Stimulated activated CD8-positive, alpha-beta memory T cell treated with anti-CD3 and anti-CD28 coated beads, Interleukin-7, amount 100 ng/mL, for 1 hour (primary cell): ENCODE measurements around the gene MUC20.
"Not testable (repeated sequence)": the region's sequence is repeated elsewhere in the genome, so short reads cannot be mapped to it uniquely, and the experiment has no call there.

ENCODE experiments used
- DNase-seq, 2 donors: peaks; one replicate each; pipeline ENCODE4 v3.0.0-alpha.2; 2020; ENCODE audit warnings: low read depth in 2 of 2

The MUC20 gene

DNA sequence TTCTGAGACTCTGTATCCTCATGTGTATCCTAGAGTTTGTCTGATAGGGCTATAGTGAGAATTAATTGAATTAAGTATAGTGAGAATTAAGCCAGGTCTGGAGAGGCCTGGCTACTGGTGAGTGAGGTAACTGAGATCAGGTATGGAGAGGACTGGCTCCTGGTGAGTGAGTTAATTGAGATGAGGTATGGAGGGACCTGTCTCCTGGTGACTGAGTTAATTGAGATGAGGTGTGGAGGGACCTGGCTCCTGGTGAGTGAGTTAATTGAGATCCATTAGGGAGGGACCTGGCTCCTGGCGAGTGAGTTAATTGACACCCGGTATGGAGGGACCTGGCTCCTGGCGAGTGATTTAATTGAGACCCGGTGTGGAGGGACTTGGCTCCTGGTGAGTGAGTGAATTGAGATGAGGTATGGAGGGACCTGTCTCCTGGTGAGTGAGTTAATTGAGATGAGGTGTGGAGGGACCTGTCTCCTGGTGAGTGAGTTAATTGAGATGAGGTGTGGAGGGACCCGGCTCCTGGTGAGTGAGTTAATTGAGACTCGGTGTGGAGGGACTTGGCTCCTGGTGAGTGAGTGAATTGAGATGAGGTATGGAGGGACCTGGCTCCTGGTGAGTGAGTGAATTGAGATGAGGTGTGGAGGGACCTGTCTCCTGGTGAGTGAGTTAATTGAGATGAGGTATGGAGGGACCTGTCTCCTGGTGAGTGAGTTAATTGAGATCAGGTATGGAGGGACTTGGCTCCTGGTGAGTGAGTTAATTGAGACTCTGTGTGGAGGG lies 10.5 kb upstream of the MUC20 start:
- not testable (repeated sequence) for DNase-seq

DNA sequence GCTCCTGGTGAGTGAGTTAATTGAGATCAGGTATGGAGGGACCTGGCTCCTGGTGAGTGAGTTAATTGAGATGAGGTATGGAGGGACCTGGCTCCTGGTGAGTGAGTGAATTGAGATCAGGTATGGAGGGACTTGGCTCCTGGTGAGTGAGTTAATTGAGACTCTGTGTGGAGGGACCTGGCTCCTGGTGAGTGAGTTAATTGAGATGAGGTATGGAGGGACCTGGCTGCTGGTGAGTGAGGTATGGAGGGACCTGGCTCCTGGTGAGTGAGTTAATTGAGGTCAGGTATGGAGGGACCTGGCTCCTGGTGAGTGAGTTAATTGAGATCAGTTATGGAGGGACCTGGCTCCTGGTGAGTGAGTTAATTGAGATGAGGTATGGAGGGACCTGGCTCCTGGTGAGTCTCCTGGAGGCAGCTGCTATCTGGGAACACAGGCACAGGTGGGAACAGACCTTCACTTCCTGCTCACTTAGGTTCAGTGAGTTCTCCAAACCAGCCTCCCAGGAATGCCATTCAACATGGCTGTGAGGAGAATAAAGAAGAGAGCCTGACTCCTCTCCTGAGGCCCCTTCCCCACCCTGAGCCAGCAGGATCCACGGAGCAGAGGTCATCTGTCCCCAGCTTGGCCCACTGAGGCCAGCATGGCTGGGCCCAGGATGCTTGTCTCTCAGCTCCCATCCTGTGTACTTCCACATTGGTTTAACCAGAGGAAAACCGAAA lies 9.5 kb upstream of the MUC20 start:
- DNase-seq = not testable (repeated sequence)

DNA sequence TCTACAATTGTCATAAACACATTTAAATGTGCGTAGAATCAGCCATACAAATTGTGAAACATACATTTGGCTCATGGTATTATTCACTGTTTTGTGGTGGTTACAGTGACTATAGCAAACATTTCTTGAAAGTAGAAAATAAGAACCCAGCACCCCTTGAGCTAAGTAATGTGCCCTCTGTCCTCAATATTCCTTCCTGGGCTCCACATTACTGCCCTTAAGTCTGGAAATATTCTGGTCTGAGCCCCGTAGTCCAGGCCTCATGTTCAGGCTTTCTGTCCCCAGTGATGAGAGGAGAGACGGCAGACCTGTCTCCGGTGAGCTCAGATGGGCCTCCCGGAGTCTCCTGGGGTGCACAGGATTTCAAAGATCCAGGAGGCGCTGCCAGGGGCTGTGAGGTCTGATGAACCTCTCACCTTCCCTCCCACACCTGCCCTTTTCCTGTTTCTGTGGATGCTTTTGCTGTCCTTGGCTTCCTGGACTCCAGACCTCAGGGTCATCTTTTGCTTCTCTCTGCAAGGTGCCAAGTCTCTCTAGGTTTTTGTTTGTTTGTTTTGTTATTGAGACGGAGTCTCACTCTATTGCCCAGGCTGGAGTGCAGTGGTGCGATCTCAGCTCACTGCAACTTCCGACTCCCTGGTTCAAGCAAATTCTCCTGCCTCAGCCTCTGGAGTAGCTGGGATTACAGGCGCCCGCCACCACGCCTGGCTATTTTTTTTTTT lies 8.8 kb upstream of the MUC20 start:
- no peak for DNase-seq

DNA sequence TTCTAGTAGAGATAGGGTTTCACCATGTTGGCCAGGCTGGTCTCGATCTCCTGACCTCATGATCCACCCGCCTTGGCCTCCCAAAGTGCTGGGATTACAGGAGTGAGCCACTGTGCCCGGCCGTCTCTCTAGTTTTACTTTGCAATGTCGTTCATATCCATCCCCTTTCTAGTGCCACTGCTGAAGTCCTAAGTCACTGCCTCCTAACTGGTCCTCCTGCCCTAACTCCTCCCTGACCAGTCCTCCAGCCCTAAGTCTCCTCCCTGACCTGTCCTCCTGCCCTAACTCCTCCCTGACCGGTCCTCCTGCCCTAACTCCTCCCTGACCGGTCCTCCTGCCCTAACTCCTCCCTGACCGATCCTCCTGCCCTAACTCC lies 8.3 kb upstream of the MUC20 start:
- not testable (repeated sequence) for DNase-seq

DNA sequence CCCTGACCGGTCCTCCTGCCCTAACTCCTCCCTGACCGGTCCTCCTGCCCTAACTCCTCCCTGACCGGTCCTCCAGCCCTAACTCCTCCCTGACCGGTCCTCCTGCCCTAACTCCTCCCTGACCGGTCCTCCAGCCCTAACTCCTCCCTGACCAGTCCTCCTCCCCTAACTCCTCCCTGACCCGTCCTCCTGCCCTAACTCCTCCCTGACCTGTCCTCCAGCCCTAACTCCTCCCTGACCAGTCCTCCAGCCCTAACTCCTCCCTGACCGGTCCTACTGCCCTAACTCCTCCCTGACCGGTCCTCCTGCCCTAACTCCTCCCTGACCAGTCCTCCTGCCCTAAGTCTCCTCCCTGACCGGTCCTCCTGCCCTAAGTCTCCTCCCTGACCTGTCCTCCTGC lies 7.6 kb upstream of the MUC20 start:
- not testable (repeated sequence) for DNase-seq

DNA sequence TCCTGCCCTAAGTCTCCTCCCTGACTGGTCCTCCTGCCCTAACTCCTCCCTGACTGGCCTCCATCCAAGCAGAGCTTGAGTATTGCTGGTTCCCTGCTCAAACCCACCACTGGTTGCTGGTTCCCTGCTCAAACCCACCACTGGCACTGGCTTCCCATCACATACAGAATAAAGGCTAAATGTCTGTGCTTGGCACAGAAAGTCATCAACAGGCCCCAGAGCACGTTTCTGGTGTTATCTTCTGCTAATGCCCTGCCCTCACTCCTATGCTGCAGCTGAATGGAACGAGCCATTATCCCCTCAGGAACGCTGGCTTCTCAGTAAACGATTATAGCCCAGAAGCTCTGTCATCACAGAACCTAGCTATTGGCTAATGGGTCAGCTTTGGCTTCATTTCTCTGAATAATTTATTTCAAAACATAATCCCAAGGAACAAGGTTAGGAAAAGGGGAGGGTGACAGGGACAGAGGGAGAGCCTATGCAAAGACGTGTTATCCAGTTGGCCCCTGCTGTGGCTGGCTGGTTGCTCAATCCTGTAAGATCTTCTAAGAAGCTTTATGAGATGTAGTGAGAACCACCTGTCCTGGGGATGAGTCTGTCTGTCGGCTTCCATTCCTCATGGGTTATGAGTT lies 6.3 kb upstream of the MUC20 start:
- DNase-seq = no peak

DNA sequence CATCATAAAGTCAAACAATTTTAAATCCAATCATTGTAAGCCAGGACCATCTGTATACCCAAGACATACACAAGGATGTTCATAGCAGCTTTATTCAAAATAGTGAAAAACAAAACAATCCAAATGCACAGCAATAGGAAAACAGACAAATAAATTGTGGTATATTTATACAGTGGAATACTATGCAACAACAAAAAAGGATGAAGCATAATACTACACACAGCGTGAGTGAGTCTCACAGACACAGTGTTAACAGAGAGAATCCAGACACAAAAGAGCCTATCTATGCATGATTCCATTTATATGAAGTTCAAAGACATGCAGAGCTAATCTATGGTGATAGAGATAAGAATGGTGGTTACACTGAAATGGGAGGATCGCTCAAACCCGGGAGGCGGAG lies 5.6 kb upstream of the MUC20 start:
- DNase-seq = no peak

DNA sequence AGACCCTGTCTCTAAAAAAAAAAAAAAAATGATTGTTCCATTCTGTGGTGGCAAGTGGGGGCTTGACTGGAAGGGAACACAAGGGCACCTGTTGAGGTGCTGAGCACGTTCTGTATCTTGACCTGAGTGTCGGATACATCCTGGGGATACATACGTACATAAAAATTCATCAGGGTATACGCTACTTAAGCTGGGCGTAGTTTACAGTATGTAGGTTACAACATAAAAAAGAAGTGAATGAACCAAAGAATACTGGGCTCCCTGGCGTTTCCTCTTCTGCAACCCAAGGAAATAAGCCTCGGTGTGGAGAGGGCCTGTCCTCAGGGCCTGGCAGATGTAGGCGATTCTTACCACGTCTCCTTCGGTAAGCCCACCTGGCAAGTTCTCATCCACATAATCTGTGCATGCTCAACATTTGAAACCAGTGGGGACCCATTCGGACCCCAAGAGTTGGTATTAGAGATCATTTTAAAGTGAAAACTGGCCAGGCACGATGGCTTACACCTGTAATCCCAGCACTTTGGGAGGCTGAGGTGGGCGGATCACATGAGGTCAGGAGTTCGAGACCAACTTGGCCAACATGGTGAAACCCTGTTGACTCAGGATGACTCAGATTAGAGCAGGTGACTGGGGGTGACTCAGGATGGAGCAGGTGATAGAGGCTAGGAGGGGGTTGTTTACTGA lies 5.1 kb upstream of the MUC20 start:
- no peak for DNase-seq

DNA sequence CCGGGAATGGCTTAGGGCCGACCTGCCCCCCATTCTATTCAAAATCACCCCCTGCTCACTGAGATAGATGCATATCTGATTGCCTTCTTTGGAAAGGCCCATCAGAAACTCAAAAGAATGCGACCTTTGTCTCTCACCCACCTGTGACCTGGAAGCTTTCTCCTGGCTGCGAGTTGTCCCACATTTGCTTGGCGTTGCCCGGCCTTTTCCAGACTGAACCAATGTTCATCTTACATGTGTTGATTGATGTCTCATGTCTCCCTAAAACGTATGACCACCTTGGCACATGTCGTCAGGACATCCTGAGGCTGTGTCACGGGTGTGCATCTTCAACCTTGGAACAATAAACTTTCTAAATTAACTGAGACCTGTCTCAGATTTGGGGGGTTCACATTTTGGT lies 3.4 kb upstream of the MUC20 start:
- DNase-seq = no peak

DNA sequence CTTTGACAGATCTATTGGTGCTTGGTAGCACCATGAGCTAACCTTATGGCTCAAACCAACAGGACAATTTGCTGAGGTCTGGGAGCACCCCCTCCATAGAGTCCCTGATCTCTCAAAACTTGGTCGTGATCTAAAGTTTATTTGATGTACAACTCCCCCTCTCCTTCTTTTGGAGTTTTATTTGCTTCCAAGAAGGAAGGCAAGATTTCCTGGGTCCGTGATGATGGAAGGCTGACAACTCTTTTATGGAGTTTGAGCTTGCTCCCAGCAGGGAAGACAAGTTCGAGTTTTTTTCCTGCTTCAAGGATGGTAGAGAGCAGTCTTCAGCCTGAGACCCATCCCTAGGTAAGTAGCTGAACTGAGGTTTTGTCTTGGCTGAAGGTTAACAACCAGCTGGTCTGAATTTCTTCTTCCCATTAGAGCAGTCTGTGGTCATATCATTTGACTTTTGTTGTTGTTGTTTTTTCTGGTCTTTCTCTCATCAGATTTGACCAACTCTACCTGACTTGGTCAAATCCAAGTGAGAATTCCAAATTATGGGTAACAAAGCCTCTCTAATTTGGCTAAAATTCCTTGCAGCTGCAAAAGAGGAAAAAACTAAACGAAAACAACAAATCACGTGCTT lies 2.8 kb upstream of the MUC20 start:
- DNase-seq = no peak

DNA sequence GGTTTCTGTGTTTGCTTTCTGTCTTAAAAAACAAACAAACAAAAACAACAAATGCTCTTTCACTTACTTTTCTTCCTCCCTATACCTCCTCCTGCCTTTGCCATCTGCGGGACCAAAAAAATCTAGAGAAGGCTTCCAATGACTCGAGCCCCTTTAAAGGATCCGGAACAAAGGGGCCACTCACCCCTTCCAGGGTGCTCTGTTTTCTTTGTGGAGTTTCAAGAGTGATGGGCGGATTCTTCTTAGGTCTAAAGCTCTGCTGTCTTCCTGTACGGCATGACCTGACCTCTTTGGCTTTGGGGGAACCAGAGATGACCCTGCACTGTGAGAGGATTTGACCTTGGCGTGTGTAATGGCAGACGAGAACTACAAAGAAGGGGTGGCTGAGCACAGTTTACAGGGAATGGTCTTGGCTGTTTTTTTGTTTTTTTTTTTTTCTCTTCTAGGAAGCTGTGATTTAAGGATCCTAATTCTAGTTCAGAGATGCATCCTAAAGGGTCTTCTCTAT lies 2.2 kb upstream of the MUC20 start:
- DNase-seq = no peak

DNA sequence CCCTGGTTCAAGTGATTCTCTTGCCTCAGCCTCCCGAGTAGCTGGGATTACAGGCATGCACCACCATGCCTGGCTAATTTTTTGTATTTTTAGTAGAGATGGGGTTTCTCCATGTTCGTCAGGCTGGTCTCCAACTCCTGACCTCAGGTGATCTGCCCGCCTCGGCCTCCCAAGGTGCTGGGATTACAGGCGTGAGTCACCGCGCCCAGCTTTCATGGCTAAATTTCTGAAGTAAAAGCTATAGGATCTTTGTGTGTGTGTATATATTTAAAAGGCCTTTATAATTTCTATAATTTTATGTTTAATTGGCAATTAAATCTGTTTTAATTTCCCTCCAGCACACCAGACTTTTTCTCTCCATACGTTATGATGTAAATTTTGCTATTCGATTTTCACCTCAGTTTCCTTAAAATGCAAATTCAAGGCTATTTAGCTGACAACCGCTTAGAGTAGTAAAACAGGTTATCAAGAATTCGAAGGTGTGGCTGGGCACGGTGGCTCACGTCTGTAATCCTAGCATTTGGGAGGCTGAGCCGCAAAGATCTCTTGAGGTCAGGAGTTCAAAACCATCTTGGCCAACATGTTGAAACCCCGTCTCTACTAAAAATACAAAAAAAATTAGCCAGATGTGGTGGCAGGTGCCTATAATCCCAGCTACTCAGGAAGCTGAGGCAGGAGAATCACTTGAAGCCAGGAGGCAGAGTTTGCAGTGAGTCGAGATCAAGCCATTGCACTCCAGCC lies 1.1 kb upstream of the MUC20 start:
- not testable (repeated sequence) for DNase-seq

DNA sequence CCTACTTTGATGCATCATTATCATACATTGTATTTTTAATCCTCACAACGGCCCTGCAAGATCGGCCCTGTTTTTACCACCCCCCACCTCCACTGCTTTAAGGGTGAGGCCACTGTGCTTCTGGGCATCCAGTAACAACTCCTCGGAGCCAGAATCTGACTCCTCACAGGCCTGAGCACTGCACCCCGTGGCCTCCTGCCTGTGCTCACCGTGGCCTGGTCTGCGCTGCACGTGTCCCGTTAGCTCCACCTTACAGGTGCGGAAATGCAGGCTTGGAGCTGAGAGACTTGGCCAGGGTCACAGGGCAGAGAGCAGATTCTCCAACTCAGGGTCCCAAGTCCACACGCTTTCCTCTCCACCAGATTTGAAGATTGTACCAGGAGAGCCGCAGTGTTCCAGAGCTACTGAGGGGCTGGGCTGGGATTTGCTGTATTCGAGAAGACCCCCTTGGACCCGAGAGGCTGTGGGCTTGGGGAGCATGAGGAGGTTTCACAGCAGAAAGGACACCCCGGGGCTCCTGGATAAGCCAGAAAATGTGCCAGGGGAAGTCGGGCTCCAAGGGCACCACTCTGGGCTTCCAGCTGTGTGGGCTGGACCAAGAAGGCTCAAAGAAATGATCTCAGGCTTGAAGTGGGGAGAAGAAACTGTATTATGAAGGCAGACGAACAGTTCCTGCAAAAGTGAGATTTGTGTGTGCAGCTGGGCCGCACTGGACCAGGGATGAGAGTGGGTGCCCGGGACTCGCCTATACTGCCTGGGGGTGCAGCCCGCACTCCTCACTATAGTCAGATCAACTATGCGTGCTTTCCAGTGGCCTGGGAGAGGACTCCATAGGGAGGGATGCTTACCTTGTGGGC lies 1.6 kb downstream of the MUC20 start:
- DNase-seq = not testable (repeated sequence)

DNA sequence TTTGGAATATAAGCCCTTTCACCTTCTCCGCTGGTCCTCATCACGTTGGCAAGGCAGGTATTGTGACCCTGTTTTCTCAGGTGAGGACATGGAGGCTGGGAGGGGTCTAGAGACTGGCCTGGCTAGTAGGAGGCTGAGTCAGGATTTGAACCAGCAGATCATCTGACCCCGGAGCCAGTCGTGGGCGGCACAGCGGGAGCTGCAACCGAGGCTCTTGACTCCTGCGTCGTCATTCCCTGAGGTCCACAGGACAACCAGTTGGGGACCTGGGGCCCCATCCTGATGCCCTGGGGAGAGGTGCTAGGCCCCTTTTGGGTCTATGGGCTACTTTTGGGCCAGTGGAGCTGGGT lies 2.2 kb downstream of the MUC20 start:
- not testable (repeated sequence) for DNase-seq

DNA sequence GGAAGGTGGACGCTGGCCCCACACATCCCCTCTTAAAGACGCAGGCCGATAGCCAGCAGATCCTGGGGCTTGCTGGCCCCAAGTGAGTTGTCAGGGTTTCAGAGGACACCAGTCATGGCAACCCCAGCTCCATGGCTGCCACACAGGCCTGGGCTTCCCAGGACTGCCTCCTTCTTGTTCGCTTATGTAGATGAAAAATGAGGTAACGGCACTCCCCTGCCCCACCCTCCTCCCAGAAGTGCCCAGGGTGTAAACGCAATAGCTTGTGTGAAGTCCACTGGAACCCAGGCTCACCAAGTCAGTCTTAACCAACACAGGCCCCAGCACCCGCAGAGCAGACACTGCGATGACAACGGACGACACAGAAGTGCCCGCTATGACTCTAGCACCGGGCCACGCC lies 3.6 kb downstream of the MUC20 start:
- not testable (repeated sequence) for DNase-seq

DNA sequence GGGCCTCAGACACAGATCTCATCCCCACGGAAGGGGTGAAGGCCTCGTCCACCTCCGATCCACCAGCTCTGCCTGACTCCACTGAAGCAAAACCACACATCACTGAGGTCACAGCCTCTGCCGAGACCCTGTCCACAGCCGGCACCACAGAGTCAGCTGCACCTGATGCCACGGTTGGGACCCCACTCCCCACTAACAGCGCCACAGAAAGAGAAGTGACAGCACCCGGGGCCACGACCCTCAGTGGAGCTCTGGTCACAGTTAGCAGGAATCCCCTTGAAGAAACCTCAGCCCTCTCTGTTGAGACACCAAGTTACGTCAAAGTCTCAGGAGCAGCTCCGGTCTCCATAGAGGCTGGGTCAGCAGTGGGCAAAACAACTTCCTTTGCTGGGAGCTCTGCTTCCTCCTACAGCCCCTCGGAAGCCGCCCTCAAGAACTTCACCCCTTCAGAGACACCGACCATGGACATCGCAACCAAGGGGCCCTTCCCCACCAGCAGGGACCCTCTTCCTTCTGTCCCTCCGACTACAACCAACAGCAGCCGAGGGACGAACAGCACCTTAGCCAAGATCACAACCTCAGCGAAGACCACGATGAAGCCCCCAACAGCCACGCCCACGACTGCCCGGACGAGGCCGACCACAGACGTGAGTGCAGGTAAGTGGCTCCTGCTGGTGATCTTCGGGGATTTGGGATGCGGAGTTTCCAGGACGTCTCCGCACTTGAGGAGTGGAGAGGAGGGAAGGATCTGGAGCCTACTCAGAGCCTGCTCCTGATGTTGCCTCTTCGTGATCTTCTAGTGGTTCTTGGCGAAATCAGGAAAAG lies 5.3 kb downstream of the MUC20 start:
- not testable (repeated sequence) for DNase-seq

DNA sequence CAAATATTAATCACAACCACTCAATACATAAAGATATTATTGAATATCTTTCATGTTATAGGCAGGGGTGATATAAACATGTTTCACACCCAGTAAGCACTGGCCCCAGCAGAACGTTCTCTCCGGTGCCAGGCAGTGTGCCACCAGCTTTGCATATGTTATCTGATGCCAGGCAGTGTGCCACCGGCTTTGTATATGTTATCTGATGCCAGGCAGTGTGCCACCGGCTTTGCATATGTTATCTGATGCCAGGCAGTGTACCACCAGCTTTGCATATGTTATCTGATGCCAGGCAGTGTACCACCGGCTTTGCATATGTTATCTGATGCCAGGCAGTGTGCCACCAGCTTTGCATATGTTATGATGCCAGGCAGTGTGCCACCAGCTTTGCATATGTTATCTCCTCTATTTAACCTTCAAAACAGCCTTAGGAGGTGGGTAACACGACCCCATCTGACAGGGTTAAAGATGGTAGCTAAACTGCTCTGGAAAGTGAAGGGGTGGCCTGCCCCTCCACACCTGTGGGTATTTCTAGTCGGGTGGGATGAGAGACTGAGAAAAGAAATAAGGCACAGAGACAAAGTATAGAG lies 6.9 kb downstream of the MUC20 start:
- DNase-seq = no peak

DNA sequence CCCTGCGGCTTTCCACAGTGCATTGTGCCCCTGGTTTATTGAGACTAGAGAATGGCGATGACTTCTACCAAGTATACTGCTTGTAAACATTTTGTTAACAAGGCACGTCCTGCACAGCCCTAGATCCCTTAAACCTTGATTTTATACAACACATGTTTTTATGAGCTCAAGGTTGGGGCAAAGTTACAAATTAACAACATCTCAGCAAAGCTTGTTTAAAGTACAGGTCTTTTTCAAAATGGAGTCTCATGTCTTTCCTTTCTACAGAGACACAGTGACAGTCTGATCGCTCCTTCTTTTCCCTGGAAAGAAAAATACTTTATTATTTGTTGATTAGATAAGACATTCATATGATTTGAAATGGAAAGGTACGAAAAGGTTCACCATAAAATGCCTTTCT lies 8.0 kb downstream of the MUC20 start:
- not testable (repeated sequence) for DNase-seq
